Smooth muscle cell (in vitro differentiated cells): ENCODE measurements around the gene SLF2. TPM values are rescaled to one million over a fixed set of nuclear protein-coding genes. Genes with fewer than 3 reads are reported as not detected.

Experiments
- DNase-seq: peaks from one replicate; lab custom pipeline; 2025; ENCODE audit not compliant: unreplicated experiment; lab: John Stamatoyannopoulos, UW
- H2AFZ ChIP-seq: fragments of 200-600 bp; sonication (generic); 2 replicates; pipeline ENCODE4 v1.6.0; 2016; ENCODE audit warnings: antibody characterized with exemption, low read depth, mild to moderate bottlenecking
- H3F3A ChIP-seq: fragments of 200-600 bp; sonication (generic); 2 replicates; pipeline ENCODE4 v1.6.0; 2017; ENCODE audit warnings: antibody characterized with exemption, low read depth
- H3K27ac ChIP-seq: fragments of 200-600 bp; sonication (generic); 2 replicates; pipeline ENCODE4 v1.5.1; 2016; ENCODE audit warnings: low read depth, mild to moderate bottlenecking
- H3K27me3 ChIP-seq: fragments of 200-600 bp; sonication (generic); 2 replicates; pipeline ENCODE4 v1.6.1; 2016; ENCODE audit warnings: low read depth, mild to moderate bottlenecking
- H3K36me3 ChIP-seq: fragments of 200-600 bp; sonication (generic); 2 replicates; pipeline ENCODE4 v1.5.1; 2016; ENCODE audit warnings: low read depth
- H3K4me1 ChIP-seq: fragments of 200-600 bp; sonication (generic); 2 replicates; pipeline ENCODE4 v1.5.1; 2016; ENCODE audit warnings: low read depth
- H3K4me2 ChIP-seq: fragments of 200-600 bp; sonication (generic); 2 replicates; pipeline ENCODE4 v1.6.0; 2016; ENCODE audit warnings: mild to moderate bottlenecking
- H3K4me3 ChIP-seq: fragments of 200-600 bp; sonication (generic); 2 replicates; pipeline ENCODE4 v1.5.1; 2016; ENCODE audit warnings: mild to moderate bottlenecking
- H3K79me2 ChIP-seq: fragments of 200-600 bp; sonication (generic); 2 replicates; pipeline ENCODE4 v1.6.0; 2016; ENCODE audit warnings: low read depth, mild to moderate bottlenecking
- H3K9ac ChIP-seq: fragments of 200-600 bp; sonication (generic); 2 replicates; pipeline ENCODE4 v1.6.0; 2016; ENCODE audit warnings: low read depth
- H3K9me3 ChIP-seq: fragments of 200-600 bp; sonication (generic); replicated peaks from 2 replicates; pipeline ENCODE4 v1.5.1; 2016; ENCODE audit warnings: low read depth
- H4K20me1 ChIP-seq: fragments of 200-600 bp; sonication (generic); 2 replicates; pipeline ENCODE4 v1.6.0; 2016; ENCODE audit warnings: low read depth
- WGBS: methylation state at CpG from one replicate; pipeline ENCODE4 v1.1.7; 2016; ENCODE audit warnings: low lambda C conversion rate; 5-methylcytosine and 5-hydroxymethylcytosine counted together
- polyA plus RNA-seq: library from polyadenylated mRNA; unstranded; fragments of >200 nt; fragmentation: Nextera tagmentation; extraction: Ambion mirVana; gene quantifications from 2 replicates; pipeline ENCODE4 v1.2.1, GENCODE V29; 2016
- total RNA-seq: library from RNA; depleted of rRNA; stranded (reverse); fragments of >200 nt; gene quantifications from 2 replicates; pipeline ENCODE4 v1.2.3, GENCODE V29; 2014
- TF ChIP-seq, protein P1 (sequence below): fragments of 200-600 bp; sonication (generic); IDR thresholded peaks from 2 replicates; pipeline ENCODE4 v1.5.1; 2017; ENCODE audit warnings: borderline replicate concordance, mild to moderate bottlenecking, antibody characterized with exemption; ENCODE audit not compliant: insufficient read depth, poor library complexity, severe bottlenecking

SLF2 gene
- total and polyA plus RNA-seq, 2 experiments from 2014 or later: 8.1 to 24.9 TPM

DNA sequence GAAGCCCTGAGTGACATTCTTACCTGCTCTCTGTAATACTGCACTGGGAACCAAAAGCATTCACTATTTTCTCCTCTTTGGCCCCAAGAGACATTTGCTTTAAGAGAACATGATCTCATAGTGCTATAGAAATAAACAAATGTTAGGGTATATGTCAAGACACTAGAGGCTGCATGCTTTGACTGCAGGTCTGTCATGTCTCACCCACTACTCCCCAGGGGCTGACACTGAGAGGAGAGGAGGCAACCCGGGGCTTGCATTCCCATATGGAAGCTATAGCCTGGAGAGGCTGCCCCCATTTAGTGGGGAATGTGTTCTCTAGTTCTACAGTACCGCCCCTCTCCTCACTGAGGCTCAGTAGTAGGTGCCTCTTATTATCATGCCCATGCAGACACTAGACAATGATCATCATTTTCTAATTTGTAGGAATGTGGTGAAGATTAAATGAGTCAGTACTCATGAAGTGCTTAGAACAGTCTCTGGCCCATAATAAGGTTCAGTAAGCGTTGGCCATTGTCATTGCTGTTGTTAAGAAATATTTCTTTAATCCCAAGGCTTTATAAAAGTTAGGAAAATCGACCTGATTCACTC, 4.9 kb upstream of the SLF2 start:
- Histone ChIP-seq H3K4me3 (no peak overlapping the region), H3K4me1 (peaks cover 18% of the 10 kb centered on the region), H2AFZ (no peak overlapping the region), H3K36me3 (no peaks in the 10 kb centered on the region), H3K4me2 (no peak overlapping the region), H3K27me3 (no peaks in the 10 kb centered on the region), H3K27ac (no peak overlapping the region), H3K79me2 (no peaks in the 10 kb centered on the region), H3K9ac (no peak overlapping the region), H4K20me1 (no peaks in the 10 kb centered on the region), H3F3A (peaks cover 10% of the 10 kb centered on the region), H3K9me3 (no peaks in the 10 kb centered on the region)
- WGBS: 73% methylated on average over 4 of the region's 4 CpGs
- DNase-seq: no peak
- TF ChIP-seq, protein P1, sequence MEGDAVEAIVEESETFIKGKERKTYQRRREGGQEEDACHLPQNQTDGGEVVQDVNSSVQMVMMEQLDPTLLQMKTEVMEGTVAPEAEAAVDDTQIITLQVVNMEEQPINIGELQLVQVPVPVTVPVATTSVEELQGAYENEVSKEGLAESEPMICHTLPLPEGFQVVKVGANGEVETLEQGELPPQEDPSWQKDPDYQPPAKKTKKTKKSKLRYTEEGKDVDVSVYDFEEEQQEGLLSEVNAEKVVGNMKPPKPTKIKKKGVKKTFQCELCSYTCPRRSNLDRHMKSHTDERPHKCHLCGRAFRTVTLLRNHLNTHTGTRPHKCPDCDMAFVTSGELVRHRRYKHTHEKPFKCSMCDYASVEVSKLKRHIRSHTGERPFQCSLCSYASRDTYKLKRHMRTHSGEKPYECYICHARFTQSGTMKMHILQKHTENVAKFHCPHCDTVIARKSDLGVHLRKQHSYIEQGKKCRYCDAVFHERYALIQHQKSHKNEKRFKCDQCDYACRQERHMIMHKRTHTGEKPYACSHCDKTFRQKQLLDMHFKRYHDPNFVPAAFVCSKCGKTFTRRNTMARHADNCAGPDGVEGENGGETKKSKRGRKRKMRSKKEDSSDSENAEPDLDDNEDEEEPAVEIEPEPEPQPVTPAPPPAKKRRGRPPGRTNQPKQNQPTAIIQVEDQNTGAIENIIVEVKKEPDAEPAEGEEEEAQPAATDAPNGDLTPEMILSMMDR: no peak

DNA sequence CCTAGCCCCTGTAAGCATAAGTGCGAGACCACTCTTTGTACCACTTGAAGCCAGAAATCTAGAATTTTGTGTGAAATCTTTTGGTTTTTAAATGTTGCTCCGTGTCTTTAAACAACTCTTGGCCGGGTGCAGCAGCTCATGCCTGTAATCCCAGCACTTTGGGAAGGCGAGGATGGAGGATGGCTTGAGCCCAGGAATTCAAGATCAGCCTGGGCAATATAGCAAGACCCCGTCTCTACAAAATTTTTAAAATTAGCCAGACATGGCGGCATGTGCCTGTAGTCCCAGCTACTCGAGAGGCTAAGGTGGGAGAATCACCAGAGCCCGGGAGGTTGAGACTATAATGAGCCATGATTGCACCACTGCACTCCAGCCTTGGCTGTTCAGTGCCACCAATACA, 4.4 kb upstream of the SLF2 start:
- Histone ChIP-seq H3F3A (peaks cover 10% of the 10 kb centered on the region), H3K4me1 (peaks cover 19% of the 10 kb centered on the region), H3K36me3 (no peaks in the 10 kb centered on the region), H3K27me3 (no peaks in the 10 kb centered on the region), H3K27ac (no peak overlapping the region), H3K9me3 (no peaks in the 10 kb centered on the region), H2AFZ (no peak overlapping the region), H3K79me2 (peaks cover 4% of the 10 kb centered on the region), H4K20me1 (peaks cover 2% of the 10 kb centered on the region), H3K4me3 (no peak overlapping the region), H3K9ac (no peak overlapping the region), H3K4me2 (no peak overlapping the region)
- TF ChIP-seq, protein P1: no peak
- DNase-seq: no peak
- 95% methylated on average over 8 of the region's 8 CpGs for WGBS

DNA sequence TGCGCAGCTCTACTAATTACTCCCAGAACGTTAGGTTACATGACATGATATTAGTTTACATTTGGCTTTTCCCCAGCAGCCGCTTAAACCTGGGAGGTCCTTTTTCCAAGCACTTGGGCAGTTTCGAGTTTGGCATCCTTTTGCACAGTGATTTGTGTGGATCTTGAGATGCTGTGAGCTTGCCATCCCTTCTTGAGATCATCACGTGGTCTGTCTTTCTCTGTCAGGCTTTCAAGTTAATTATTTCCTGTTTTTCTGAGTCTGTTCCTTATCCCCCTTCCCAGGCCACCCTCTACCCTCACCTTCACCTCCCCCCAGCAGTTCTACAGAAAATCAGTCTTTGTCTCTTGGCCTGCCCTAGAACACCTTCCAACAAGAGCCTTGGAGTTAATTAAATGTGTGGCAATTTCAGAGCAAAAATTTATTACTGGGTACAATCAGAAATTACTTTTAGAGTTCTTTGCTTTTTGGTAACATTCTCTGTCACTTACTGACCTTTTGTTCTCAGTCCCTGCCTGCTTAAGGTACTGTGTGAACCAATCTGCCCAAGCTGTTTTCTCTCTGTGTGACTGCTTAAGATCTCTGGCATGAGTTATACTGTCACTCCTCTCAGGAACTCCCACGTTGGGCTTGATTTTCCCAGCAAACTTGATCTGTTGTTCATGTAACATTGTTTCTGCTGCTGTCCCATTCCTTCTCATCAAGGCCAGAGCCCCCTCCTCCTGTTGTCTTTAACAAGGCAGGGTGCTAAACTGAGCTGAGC, 3.1 kb upstream of the SLF2 start:
- Histone ChIP-seq H3K27me3 (no peaks in the 10 kb centered on the region), H3K9ac (no peak overlapping the region), H3K27ac (no peak overlapping the region), H2AFZ (no peak overlapping the region), H3K4me1 (peaks cover 32% of the 10 kb centered on the region), H3K79me2 (peaks cover 18% of the 10 kb centered on the region), H3K36me3 (no peaks in the 10 kb centered on the region), H3F3A (peaks cover 10% of the 10 kb centered on the region), H3K9me3 (no peaks in the 10 kb centered on the region), H4K20me1 (peaks cover 15% of the 10 kb centered on the region), H3K4me3 (no peak overlapping the region), H3K4me2 (no peak overlapping the region)
- TF ChIP-seq, protein P1: no peak
- DNase-seq: no peak
- 43% methylated on average over 6 of the region's 6 CpGs for WGBS
